Ureter (tissue), 1 donor: ENCODE data around the gene CDKAL1. TPM values are rescaled to one million over a fixed set of nuclear protein-coding genes. Genes with fewer than 3 reads are reported as not detected.
"Not testable (repeated sequence)": the region's sequence is repeated elsewhere in the genome, so short reads cannot be mapped to it uniquely, and the experiment has no call there.

Experiments used
- DNase-seq: peaks from one replicate; pipeline ENCODE4 v3.0.0-alpha.2; 2020; ENCODE audit warnings: low spot score
- total RNA-seq: library from RNA; stranded (reverse); gene quantifications from one replicate; pipeline ENCODE4 v1.2.4, GENCODE V29; 2023
- donor health status: DM: yes; HTN: yes; CAD: no.

The CDKAL1 gene
- total RNA-seq, 1 donor from 2014 or later, result 23.4 TPM

DNA sequence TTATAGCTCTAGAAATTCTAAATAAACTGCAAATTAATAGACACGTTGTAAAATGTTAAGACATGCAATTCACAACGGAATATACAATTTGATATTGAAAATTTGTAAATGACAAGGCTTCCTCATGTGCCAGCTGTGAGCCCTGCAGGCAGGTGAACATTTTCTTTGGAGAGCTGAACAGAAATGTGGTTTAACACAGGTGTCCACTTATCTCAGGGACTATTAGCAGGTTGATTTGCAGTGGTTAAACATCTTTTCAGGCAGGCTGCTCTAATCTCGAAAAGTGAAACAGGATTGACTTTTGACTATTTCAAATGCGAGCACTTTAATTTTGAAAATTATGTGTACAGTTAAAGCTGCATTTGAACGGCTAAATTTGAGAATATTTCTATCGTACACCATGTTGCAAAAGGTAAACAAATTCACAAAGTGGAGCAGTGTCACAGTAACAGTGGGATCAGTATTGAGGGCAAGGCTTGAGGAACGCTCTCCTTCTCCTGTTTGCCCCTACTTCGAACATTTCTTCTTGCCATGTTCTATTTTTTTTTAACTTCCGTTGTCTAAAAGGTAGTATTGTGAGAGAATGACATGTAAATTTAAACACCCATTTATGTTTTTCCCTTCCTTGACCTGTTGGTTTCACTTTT, 210.8 kb downstream of the CDKAL1 start:
- DNase-seq, result no peak

DNA sequence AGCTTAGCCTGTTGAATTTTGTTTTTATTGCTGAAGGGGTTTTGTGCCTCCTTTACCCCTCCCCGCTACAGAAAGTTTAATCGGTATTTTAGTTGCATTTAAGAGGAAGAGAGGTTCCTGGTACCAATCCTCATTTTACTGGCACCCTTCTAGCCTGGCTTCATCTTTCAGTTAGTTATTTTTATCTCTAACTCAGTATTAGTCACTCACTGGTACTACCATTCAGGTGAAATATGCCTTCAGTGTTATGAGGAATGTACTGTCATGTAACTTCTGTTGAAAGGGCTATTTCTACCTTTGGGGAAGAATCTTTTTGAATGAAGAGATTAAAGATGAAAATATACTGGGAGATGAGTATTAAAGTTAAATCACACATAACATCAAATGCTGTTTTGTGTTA, 211.8 kb downstream of the CDKAL1 start:
- no peak for DNase-seq

GRCh38 chr6:20746805-20747558, 212.7 kb downstream of the CDKAL1 start:
- no peak for DNase-seq

DNA sequence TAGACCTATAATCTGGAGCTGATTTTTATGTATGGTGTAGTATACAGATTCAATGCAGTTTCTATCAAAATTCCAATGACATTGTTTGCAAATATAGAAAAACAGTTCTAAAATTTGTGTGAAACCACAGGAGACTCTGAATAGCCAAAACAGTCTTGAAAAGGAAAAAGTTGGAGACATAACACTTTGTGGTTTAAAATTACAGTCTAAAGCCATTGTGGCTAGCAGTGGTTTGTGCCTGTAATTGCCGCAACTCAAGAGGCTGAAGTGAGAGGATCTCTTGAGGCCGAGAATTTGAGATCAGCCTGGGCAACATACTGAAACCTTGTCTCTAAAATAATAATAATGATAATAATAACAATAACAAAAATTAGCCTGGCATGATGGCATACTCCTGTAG, 213.7 kb downstream of the CDKAL1 start:
- no peak for DNase-seq

- DNase-seq, result no peak
Observed at GRCh38 chr6:20751293-20751935, 217.2 kb downstream of the CDKAL1 start.

DNA sequence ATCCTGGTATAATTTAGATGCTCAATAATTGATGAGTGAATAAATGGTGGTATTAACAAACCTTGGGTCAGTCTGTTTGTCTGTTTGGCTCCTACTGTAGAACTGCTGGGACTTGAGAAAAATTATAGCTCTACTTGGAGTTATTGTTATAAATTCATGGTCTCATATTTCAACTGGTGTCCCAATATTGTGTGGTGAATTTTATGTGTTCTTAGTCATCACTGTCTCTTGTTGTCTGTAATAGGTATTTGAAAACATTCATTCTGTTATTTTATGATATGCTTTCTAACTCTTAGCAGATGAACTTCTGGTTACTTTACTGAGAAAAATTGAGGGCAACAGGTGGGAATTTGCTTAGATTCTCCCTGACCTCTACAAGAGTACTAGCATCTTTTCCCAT, 221.4 kb downstream of the CDKAL1 start:
- no peak for DNase-seq

- DNase-seq, result not testable (repeated sequence)
Observed at GRCh38 chr6:20756584-20757147, 222.4 kb downstream of the CDKAL1 start.

GRCh38 chr6:20757761-20758160, 223.5 kb downstream of the CDKAL1 start:
- DNase-seq, result no peak

- no peak for DNase-seq
Observed at GRCh38 chr6:20763296-20763695, 229.0 kb downstream of the CDKAL1 start.

DNA sequence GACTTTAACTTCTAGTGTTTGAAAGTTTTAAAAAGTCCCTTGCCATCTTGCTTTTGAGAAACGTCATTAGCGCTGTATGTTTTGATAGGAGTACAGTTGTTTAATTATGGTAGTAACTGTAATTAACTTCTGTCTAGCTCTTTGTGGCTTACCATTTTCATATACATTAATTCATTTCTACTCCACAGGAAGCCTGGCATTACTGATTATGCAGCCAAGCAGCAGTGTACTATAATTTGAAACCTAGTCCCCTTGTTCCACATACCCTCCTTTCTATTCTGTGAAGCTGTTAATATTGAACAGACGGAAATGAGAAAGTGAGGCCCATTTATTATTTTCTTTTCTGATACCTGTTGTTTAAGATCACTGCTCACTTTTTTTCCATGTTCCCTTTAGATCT, 235.4 kb downstream of the CDKAL1 start:
- DNase-seq, result no peak

DNA sequence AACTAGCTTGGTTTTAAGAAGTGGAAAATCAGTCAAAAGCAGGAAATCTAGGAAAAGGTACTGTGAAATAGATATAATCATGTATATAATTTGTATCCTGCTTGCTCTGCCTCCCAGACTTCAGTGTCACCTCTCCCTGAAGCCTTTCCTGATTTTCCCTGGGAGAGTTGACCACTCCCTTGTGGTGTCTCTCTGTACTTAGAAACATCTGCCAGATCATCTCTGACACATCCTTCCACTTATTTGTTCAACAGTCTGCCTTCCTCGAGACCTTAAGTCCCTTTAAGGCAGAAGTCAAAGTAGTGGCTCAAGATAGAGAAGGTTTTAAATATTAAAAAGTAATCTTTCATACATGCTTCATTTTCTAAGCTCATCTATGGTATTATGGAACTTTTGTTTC, 236.5 kb downstream of the CDKAL1 start:
- no peak for DNase-seq

DNA sequence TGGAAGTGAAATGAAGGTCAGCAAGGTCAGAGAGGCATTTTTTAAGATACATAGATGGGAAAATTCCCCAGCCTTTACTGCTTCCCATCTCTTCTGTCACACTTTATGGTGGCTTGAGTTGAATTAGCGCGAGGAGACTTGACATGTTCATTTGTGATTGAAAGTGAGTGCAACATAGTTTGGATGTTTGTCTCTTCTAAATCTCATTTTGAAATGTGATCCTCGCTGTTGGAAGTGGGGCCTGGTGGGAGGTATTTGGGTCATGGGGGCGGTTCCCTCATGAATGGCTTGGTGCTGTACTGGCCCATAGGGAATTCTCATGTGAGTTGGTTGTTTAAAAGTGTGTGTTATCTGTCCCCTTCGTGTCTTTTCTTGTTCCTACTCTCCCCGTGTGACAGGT, 237.2 kb downstream of the CDKAL1 start:
- DNase-seq, result no peak

GRCh38 chr6:20773822-20774221, 239.6 kb downstream of the CDKAL1 start:
- DNase-seq, result no peak

DNA sequence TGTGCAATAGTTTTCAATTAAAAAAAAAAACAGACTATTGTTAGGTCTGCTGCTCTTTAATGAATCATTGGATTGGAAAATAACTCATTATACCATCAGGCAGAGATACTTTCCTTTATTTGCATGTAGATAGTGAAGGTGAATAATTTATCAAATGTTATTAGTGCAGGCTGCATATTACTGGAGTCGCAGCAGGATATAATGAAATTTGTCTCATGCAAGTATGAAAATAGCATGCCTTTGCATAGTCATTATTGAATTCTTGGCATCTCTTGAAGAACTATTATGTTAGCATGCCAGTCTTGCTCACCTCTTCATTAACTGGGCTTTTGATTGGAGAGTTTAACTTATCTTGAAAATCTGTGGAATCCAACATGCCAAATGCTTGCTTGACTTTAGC, 241.7 kb downstream of the CDKAL1 start:
- DNase-seq, result no peak

DNA sequence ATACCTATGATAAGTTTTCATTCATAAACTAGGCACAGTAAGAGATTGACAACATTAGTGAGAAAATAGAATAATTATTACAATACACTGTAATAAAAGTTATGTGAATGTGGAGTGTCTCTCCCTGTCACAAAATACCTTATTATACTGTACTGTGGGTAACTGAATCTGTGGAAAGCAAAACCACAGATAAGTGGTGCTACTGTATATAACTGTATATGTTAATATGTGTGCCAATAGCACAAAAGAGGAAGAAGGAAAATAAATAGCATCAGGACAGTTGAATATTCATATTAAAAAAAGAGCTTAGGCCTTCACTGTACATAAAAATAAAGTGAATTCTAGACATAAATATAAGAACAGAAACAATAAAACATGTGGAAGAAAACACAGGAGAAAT, 243.5 kb downstream of the CDKAL1 start:
- no peak for DNase-seq

- no peak for DNase-seq
Observed at GRCh38 chr6:20778459-20778858, 244.2 kb downstream of the CDKAL1 start.

- DNase-seq, result no peak
Observed at GRCh38 chr6:20778912-20779311, 244.7 kb downstream of the CDKAL1 start.

GRCh38 chr6:20789162-20789561, 254.9 kb downstream of the CDKAL1 start:
- no peak for DNase-seq

DNA sequence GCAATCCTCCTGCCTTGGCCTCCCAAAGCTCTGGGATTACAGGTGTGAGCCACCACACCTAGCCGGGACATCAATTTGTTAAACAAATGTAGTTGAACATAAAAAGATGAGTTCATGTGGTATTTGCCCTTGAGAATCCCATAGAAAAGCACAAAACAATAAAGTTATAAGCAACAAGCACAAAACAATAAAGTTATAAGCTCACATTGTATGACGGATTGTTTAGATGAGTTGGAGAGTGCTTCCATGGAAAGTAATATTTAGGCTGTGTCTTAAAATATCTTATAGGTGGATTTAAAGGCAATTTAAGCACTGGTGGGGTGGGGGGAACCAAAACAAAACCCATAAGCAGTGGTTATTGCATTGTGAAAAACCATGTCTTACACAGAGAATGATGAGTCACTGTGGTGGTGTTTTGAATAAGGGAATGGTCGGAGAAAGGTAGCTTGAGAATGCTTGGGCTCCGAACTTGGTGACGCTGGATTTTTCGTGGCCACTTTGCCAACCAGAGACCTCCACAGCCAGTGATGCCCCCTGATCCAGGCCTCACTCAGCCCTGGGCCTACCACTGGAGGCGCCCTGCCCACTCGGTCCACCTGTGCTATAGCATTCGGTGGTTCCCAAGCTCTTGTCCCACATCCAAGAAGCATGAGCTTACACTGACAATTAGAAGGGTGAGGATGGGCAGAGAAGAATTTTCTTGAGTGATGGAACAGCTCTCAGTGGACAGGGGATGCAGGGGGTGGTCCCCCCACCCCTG, 256.0 kb downstream of the CDKAL1 start:
- DNase-seq, result no peak

- no peak for DNase-seq
Observed at GRCh38 chr6:20791074-20791473, 256.8 kb downstream of the CDKAL1 start.

DNA sequence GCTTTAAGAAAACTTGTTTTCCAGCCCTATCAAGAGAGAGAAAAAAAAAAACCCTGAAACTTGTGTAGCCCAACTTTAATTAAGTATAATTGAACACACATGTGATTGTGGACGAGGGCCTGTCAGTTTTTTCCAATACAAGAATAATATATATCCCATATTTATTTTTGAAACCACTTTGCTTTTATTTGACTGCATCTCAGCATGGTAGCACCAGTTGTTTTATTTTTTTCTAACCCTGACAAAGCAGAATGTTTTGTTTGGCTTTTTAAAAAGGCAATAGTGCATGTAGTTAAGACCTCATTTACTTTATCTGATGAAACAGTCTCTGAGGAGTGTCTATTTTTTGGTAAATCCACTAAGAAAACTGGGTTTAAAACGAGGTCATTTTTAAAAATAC, 257.7 kb downstream of the CDKAL1 start:
- no peak for DNase-seq

GRCh38 chr6:20793174-20793573, 258.9 kb downstream of the CDKAL1 start:
- DNase-seq, result no peak
